H1 (cell line): ENCODE results near the gene NDFIP2. TPM values are rescaled to one million over a fixed set of nuclear protein-coding genes. Genes with fewer than 3 reads are reported as not detected.

Source experiments
- CHD7 ChIP-seq: fragments of 300-600 bp; sonication (generic); IDR thresholded peaks from 2 replicates; pipeline ENCODE4 v1.7.1; 2012; ENCODE audit warnings: low read length, moderate library complexity, mild to moderate bottlenecking, inconsistent platforms; ENCODE audit not compliant: insufficient replicate concordance
- CTBP2 ChIP-seq: IDR thresholded peaks from 2 replicates; pipeline ENCODE4 v1.7.0; 2011; ENCODE audit warnings: borderline replicate concordance, mild to moderate bottlenecking, moderate library complexity, mixed read lengths, low read length; ENCODE audit not compliant: insufficient read depth, insufficient read length
- polyA plus RNA-seq, 7 experiments: library from polyadenylated mRNA; depleted of rRNA in 3 of 7; stranded (reverse) in 5 of 7; unstranded in 2 of 7; fragments of >200 nt in 5 of 7; fragments of 200-250 nt in 2 of 7; gene quantifications; 1 replicate in 5 of 7; 2 replicates in 1 of 7; 4 replicates in 1 of 7; pipeline versions ENCODE4 v1.2.1 to v1.2.3, GENCODE V29; 2011 to 2013; ENCODE audit warnings: missing spikeins in 2 of 7, mixed read lengths in 2 of 7
- total RNA-seq: library from RNA; stranded (reverse); fragmentation: NEBNext Ultra II Directional; extraction: Animal tissue kit (Norgen Biotek cat#: 25700); gene quantifications from 2 replicates; pipeline ENCODE4 v1.2.1, GENCODE V29; 2021

NDFIP2 gene
- total and polyA plus RNA-seq, 2 of the 8 experiments (the other 6 are each of a cell fraction or from before 2014, with no cell fraction given), result 11.1 to 32.9 TPM

DNA sequence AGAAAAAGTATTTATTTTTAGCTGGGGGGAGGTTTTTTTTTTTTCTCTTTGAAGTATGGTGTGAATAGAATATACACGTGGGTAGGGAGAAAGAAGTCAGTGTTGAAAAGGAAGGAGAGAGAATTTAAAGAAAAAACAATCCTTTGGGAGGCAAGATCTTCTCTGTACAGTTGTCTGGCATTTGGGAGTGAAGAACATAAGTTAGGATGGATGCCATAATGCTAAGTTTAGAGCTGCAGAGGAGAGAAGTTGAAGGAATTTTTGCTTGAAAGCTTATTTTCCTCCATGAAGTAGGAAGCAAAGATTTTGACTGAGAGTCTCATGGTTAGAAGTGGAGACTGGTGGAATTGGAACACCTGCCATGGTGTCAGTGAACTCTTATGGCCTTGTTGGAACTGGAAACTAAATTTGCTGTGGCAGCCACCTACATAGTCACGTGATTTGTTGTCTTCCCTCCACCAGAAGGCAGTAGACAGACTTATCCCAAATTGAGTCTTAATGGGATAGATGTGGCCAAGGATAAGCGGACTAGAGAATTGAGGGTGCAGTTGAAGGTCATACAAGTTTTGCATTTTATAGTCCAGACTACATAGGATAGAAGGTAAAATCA lies 22.0 kb downstream of the NDFIP2 start (continued):
- TF ChIP-seq CHD7 (no peak), CTBP2 (no peak)
